Measurements from ENCODE around the gene BHLHA15. TPM values are rescaled to one million over a fixed set of nuclear protein-coding genes. Genes with fewer than 3 reads are reported as not detected.

BHLHA15 gene
- total RNA-seq, result under 1 TPM; 0.37 to 0.38 TPM
- long read RNA-seq, partial matches to known transcripts, result 0 of 1 reads
- long read RNA-seq, other reads (novel, unspliced or antisense), result 1 of 1 reads

GRCh38 chr7:98211221-98211675 is at the start of gene BHLHA15:
Gene BHLHA15 (plus strand): TSS chr7:98211439. CDS start chr7:98212310, 871 bp downstream.
- ATAC-seq (peak in 1 of 2 donors; percentile 24), DNase-seq (peak; percentile 52)
- intact Hi-C loops (cut with DNase I), result no loop called here

GRCh38 chr7:98162758-98163157 is 48.5 kb upstream of the BHLHA15 start:
- intact Hi-C loops (cut with DNase I), result no loop called here
- ATAC-seq (no peak), DNase-seq (no peak)

GRCh38 chr7:98163269-98163668 is 48.0 kb upstream of the BHLHA15 start:
- no peak for DNase-seq
- ATAC-seq, result no peak
- intact Hi-C loops (cut with DNase I), result no loop called here

GRCh38 chr7:98163704-98164494 is 47.3 kb upstream of the BHLHA15 start:
- ATAC-seq, result peak in 1 of 2 donors; percentile 72
- DNase-seq, result no peak
- intact Hi-C loops (cut with DNase I), result no loop called here

GRCh38 chr7:98165827-98166667 is 45.2 kb upstream of the BHLHA15 start:
- ATAC-seq, result peak in 1 of 2 donors; percentile 61
- peak; percentile 56 for DNase-seq
- intact Hi-C loops (cut with DNase I), result loop anchor here in 1 of 2 donors (5.0 kb wide), 2 partner anchors 64 to 144 kb away; no protein-coding TSS in a partner anchor

GRCh38 chr7:98166668-98166970 is 44.6 kb upstream of the BHLHA15 start:
- ATAC-seq (no peak), DNase-seq (no peak)
- intact Hi-C loops (cut with DNase I), result loop anchor here in 1 of 2 donors (5.0 kb wide), 2 partner anchors 64 to 144 kb away; no protein-coding TSS in a partner anchor

- DNase-seq (no peak), ATAC-seq (no peak)
- intact Hi-C loops (cut with DNase I), result loop anchor here (2.0 to 5.0 kb wide), 4 partner anchors 61 to 145 kb away; partner anchors contain the start of gene LMTK2 (in 1 of the 2)
Observed at GRCh38 chr7:98167653-98168052, 43.6 kb upstream of the BHLHA15 start.

- intact Hi-C loops (cut with DNase I), result loop anchor here (2.0 to 5.0 kb wide), 4 partner anchors 62 to 146 kb away; partner anchors contain the start of gene LMTK2 (in 1 of the 2)
- peak; percentile 50 to 53 for ATAC-seq
- peak; percentile 39 for DNase-seq
Observed at GRCh38 chr7:98168181-98168903, 42.9 kb upstream of the BHLHA15 start.

GRCh38 chr7:98168904-98169621 is 42.2 kb upstream of the BHLHA15 start:
- no peak for DNase-seq
- no peak for ATAC-seq
- intact Hi-C loops (cut with DNase I), result loop anchor here (2.0 to 5.0 kb wide), 4 partner anchors 62 to 147 kb away; partner anchors contain the start of gene LMTK2 (in 1 of the 2)

- ATAC-seq, result no peak
- no peak for DNase-seq
- intact Hi-C loops (cut with DNase I), result no loop called here
Observed at GRCh38 chr7:98170966-98171365, 40.3 kb upstream of the BHLHA15 start.

GRCh38 chr7:98171449-98171848 is 39.8 kb upstream of the BHLHA15 start:
- intact Hi-C loops (cut with DNase I), result no loop called here
- DNase-seq (no peak), ATAC-seq (no peak)

- peak; percentile 68 to 88 for ATAC-seq
- intact Hi-C loops (cut with DNase I), result no loop called here
- DNase-seq, result peak; percentile 68
Observed at GRCh38 chr7:98174334-98175259, 36.6 kb upstream of the BHLHA15 start.

- intact Hi-C loops (cut with DNase I), result no loop called here
- DNase-seq (no peak), ATAC-seq (no peak)
Observed at GRCh38 chr7:98175260-98175940, 35.8 kb upstream of the BHLHA15 start.

GRCh38 chr7:98177553-98177952 is 33.7 kb upstream of the BHLHA15 start:
- intact Hi-C loops (cut with DNase I), result no loop called here
- no peak for DNase-seq
- ATAC-seq, result peak in 1 of 2 donors; percentile 25

GRCh38 chr7:98178321-98178720 is 32.9 kb upstream of the BHLHA15 start:
- intact Hi-C loops (cut with DNase I), result no loop called here
- ATAC-seq, result peak; percentile 85 to 86
- peak; percentile 71 for DNase-seq

- ATAC-seq (no peak), DNase-seq (no peak)
- intact Hi-C loops (cut with DNase I), result no loop called here
Observed at GRCh38 chr7:98178762-98179490, 32.3 kb upstream of the BHLHA15 start.
